ENCODE data around the gene HEXIM1. TPM values are rescaled to one million over a fixed set of nuclear protein-coding genes. Genes with fewer than 3 reads are reported as not detected.
A peak's percentile ranks its signal among the peaks of the same experiment; 100 is the strongest.

HEXIM1 gene
- total RNA-seq, 1 donor from 2014 or later, result 33.3 TPM

DNA sequence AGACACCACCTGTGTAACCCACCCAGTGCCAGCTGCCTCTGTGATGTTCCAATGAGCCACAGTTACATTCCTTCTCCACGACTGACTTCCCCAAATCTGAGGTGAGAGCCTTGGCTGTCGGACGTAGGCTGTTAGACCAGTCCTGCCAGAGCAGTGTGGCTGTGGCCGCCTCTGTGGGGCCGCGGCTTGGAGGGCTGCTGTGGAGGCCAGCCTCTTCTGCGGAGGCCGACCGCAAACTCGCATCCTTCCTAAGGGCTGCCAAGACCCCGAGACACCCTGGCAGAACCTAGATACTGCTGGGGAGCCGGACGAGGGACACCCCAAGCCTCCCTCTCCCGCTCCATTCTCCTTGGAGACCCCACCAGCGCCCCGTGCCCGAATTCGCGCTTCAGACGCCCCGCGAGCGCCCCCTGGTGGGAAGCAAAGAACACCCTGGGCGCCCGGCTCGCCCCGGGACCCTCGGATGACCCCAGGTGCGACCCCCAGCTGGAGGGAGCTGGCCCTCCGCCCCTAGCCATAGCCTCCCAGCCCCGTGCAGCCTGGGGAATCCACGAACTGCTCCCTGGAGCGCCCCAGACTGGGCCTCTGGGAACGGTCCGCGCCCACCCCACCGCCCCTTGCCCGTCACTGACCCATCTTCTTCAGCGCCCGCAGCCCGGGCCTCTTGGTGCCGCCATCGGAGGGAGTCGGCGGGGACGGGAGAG lies 16.5 kb upstream of the HEXIM1 start:
- TF ChIP-seq CTCF (IDR thresholded peaks at IDR 0.05; ENCODE audit: unreplicated experiment), result peak; percentile 95
- no peaks in the 10 kb centered on the region for H3K27me3 Mint-ChIP-seq
- peaks cover 15% of the 10 kb centered on the region for H3K4me1 Mint-ChIP-seq (ENCODE audit: low read depth)
- H3K4me3 Mint-ChIP-seq (ENCODE audit: low read depth), result peak overlapping the region; percentile 74
- DNase-seq (ENCODE audit: low spot score, unreplicated experiment), result peak; percentile 71
- peaks cover 2% of the 10 kb centered on the region for H3K36me3 Mint-ChIP-seq (ENCODE audit: insufficient read depth)
- no peaks in the 10 kb centered on the region for H3K9me3 Mint-ChIP-seq (ENCODE audit: low read depth)
- peak overlapping the region; percentile 49 for H3K27ac Mint-ChIP-seq

DNA sequence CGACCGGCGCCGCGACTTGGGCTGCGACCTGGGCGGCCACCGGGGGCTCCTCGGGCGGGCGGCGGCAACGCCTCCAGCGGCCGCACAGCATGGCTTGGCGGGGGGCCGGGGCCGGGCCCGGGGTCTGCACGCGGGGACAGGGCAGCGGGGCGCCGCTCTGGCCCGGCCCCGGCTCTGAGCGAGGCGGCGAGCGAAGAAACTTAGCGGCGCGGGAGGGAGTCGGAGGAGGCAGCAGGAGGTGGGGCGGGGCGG lies 16.0 kb upstream of the HEXIM1 start, which contains the start of gene PLCD3:
PLCD3 (minus strand) TSS at position 196 of the 252 bp plus-strand sequence; CDS start at position 91, 105 bp downstream.
- no peak for TF ChIP-seq CTCF (IDR thresholded peaks at IDR 0.05; ENCODE audit: unreplicated experiment)
- peak within 1 kb of the TSS; percentile 91 for H3K27ac Mint-ChIP-seq
- DNase-seq (ENCODE audit: low spot score, unreplicated experiment), result no peak

DNA sequence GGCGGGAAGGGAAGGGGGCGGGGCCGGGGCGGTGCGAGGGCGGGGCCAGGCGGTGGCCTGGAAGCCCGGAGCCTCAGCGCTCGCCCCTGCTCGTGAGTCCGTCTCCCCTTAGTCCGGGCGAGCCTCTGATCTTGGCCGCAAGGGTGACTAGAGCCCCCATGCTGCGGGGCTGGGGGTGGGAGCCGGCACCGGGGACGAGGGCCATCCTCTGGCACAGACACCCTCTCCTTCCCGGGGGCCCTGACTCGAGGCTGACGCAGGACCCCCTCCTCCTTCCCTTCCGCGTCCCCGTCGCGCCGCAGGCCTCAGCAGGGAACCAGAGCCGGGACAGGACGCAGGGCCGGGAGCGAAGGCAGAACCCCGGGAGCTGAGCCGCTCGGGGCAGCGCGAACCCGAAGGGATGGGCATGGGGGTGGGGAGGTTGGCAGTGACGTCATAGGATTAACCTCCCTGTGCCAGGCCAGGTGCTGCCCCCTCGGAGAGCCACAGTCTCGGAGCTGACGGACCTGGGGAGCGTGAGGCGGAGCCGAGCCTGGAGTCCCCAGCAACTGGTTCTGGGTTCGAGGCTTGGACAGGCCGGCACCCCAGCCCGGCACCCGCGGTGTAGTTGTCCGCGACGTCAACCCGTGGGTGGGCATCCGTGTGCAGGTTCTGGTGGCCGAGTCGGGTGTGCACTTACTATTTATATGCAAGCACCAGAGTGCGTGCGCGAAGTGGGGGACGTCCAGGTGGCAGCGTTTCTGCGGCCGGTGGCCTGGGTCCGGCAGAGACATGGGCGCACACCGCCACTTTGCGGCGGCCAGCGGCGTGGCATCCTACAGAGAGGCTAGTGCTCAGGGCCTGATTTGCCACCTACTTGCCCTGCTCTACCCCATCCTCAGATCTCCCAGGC lies 15.5 kb upstream of the HEXIM1 start:
- H3K4me3 Mint-ChIP-seq (ENCODE audit: low read depth), result peak overlapping the region; percentile 72
- peaks cover 6% of the 10 kb centered on the region for H3K4me1 Mint-ChIP-seq (ENCODE audit: low read depth)
- DNase-seq (ENCODE audit: low spot score, unreplicated experiment), result peak; percentile 67
- peak overlapping the region; percentile 91 for H3K27ac Mint-ChIP-seq
- H3K9me3 Mint-ChIP-seq (ENCODE audit: low read depth), result no peaks in the 10 kb centered on the region
- H3K27me3 Mint-ChIP-seq, result no peaks in the 10 kb centered on the region
- peak; percentile 59 for TF ChIP-seq CTCF (IDR thresholded peaks at IDR 0.05; ENCODE audit: unreplicated experiment)
- H3K36me3 Mint-ChIP-seq (ENCODE audit: insufficient read depth), result peaks cover 2% of the 10 kb centered on the region

More for the DNA sequence above, 16.0 kb upstream of the HEXIM1 start, which contains the start of gene PLCD3:
- H3K4me3 Mint-ChIP-seq (ENCODE audit: low read depth), result peak within 1 kb of the TSS; percentile 74
- H3K9me3 Mint-ChIP-seq (ENCODE audit: low read depth), result no peaks in the 10 kb centered on the region
- peaks cover 12% of the 10 kb centered on the region for H3K4me1 Mint-ChIP-seq (ENCODE audit: low read depth)
- no peaks in the 10 kb centered on the region for H3K27me3 Mint-ChIP-seq
- peaks cover 2% of the 10 kb centered on the region for H3K36me3 Mint-ChIP-seq (ENCODE audit: insufficient read depth)

GRCh38 chr17:45135192-45135977 lies 12.9 kb upstream of the HEXIM1 start, which contains the start of gene ACBD4:
Gene ACBD4, plus strand, starts transcription at chr17:45135687. Its CDS starts 458 bp downstream, at chr17:45136145.
- Mint-ChIP-seq H3K4me3 (ENCODE audit: low read depth) (peak within 1 kb of the TSS; percentile 75), H3K27me3 (no peaks in the 10 kb centered on the region), H3K4me1 (ENCODE audit: low read depth) (peaks cover 3% of the 10 kb centered on the region), H3K9me3 (ENCODE audit: low read depth) (no peaks in the 10 kb centered on the region), H3K27ac (peak within 1 kb of the TSS; percentile 86), H3K36me3 (ENCODE audit: insufficient read depth) (peaks cover 2% of the 10 kb centered on the region)
- TF ChIP-seq CTCF (IDR thresholded peaks at IDR 0.05; ENCODE audit: unreplicated experiment), result peak; percentile 100
- peak; percentile 96 for DNase-seq (ENCODE audit: low spot score, unreplicated experiment)
